GM23248 (cell line): Measurements from ENCODE around the gene IQCC.

Experiments
- EZH2 ChIP-seq: fragments of 200-600 bp; sonication (generic); IDR thresholded peaks from 2 replicates; pipeline ENCODE4 v1.6.1; 2018; ENCODE audit warnings: antibody characterized with exemption, mild to moderate bottlenecking; ENCODE audit not compliant: insufficient read depth, poor library complexity, severe bottlenecking
- EZH2phosphoT487 ChIP-seq: fragments of 200-600 bp; sonication (generic); IDR thresholded peaks from 2 replicates; pipeline ENCODE4 v1.6.1; 2018; ENCODE audit warnings: antibody characterized with exemption, moderate library complexity, mild to moderate bottlenecking, low read depth; ENCODE audit not compliant: insufficient read depth

GRCh38 chr1:32246888-32247273 lies 41.4 kb downstream of the IQCC start, which contains the start of gene FAM167B:
- TF ChIP-seq EZH2 (no peak), EZH2phosphoT487 (no peak)
